ENCODE measurements around the gene SLC35F3. TPM values are rescaled to one million over a fixed set of nuclear protein-coding genes. Genes with fewer than 3 reads are reported as not detected.
A peak's percentile ranks its signal among the peaks of the same experiment; 100 is the strongest.

SLC35F3 gene
- total RNA-seq, 1 experiment from 2014 or later: 22.7 TPM

DNA sequence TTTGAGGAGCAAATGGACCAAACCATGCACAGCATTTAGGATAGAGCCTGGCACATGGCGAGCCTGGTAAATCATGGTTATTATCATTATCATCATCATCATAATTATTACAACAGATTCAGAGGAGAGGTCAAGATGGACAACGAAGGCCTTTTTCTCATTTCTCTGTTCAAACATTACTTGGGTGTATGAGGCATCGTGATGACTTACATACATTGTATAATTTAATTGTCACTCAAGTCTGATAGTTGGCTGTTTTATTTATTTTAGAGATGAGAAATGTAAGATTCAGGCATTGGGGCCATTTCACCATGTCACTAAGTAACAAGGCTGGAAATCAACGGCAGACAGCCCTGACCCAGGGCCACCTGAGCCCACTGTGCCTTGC is 68.1 kb downstream of the SLC35F3 start:
- Histone ChIP-seq H3K27me3 (replicated peaks; ENCODE audit: insufficient read depth, low read depth, low read length, poor library complexity) (peaks cover 1% of the 10 kb centered on the region), H3K4me1 (ENCODE audit: insufficient read depth, low read length, poor library complexity, severe bottlenecking) (no peaks in the 10 kb centered on the region), H3K9me3 (ENCODE audit: low read depth, low read length, poor library complexity, severe bottlenecking) (no peaks in the 10 kb centered on the region), H3K4me3 (ENCODE audit: low read depth, low read length, poor library complexity, severe bottlenecking) (no peak overlapping the region), H3K27ac (ENCODE audit: low read depth, low read length, poor library complexity, severe bottlenecking) (no peak overlapping the region), H3K36me3 (ENCODE audit: insufficient read depth, low read length, poor library complexity, severe bottlenecking) (no peaks in the 10 kb centered on the region)
- no peak for DNase-seq (ENCODE audit: low spot score)
- TF ChIP-seq, protein P1, sequence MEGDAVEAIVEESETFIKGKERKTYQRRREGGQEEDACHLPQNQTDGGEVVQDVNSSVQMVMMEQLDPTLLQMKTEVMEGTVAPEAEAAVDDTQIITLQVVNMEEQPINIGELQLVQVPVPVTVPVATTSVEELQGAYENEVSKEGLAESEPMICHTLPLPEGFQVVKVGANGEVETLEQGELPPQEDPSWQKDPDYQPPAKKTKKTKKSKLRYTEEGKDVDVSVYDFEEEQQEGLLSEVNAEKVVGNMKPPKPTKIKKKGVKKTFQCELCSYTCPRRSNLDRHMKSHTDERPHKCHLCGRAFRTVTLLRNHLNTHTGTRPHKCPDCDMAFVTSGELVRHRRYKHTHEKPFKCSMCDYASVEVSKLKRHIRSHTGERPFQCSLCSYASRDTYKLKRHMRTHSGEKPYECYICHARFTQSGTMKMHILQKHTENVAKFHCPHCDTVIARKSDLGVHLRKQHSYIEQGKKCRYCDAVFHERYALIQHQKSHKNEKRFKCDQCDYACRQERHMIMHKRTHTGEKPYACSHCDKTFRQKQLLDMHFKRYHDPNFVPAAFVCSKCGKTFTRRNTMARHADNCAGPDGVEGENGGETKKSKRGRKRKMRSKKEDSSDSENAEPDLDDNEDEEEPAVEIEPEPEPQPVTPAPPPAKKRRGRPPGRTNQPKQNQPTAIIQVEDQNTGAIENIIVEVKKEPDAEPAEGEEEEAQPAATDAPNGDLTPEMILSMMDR (conservative IDR thresholded peaks at IDR 0.05; ENCODE audit: low read depth, low read length): no peak
- no peak for TF ChIP-seq EZH2 (IDR thresholded peaks at IDR 0.05; ENCODE audit: borderline replicate concordance, low read depth, low read length, poor library complexity, severe bottlenecking)
- BruUV-seq (replicated peaks): no TSS peak
- CTCF ChIA-PET: no interaction called here
- intact Hi-C loops (cut with micrococcal nuclease; ENCODE audit: unreplicated experiment): no loop called here
- POLR2A ChIA-PET (ENCODE audit: low non-redundant PET): no interaction called here

DNA sequence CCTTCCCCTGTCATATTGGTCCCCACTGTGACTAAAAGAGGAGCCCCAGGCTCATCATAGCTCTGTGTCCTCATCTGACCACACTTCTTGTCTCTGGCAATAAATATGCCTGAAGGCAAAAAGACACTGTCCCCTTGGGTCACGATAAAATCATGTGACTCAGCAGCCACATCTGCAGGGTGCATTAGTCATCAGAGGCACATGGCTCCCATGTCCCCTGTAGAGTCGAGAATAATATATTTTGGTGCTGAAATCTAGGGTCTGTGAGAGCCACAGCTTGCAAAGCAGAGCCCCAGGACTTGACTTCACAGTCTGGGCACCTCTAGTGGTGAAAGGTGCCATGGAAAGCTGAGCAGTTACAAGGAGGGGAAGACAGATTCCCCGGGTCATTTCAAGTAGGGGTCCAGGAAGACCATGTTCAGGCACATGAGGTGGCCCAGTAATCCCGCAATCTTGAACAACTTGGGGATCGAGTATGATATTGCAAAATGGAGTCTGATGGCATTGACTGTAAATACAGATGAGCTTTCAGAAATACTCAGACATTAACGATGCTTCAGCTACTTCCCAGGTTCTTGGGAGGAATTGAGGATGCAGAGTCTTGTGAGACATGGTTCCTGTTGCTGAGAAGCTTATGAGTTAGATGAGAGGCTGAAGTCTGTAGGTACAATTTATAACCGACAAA is 68.6 kb downstream of the SLC35F3 start:
- CTCF ChIA-PET: no interaction called here
- TF ChIP-seq EZH2 (IDR thresholded peaks at IDR 0.05; ENCODE audit: borderline replicate concordance, low read depth, low read length, poor library complexity, severe bottlenecking): no peak
- TF ChIP-seq, protein P1 (conservative IDR thresholded peaks at IDR 0.05; ENCODE audit: low read depth, low read length): no peak
- peaks cover 6% of the 10 kb centered on the region for H3K27me3 ChIP-seq (replicated peaks; ENCODE audit: insufficient read depth, low read depth, low read length, poor library complexity)
- intact Hi-C loops (cut with micrococcal nuclease; ENCODE audit: unreplicated experiment): no loop called here
- no peaks in the 10 kb centered on the region for H3K36me3 ChIP-seq (ENCODE audit: insufficient read depth, low read length, poor library complexity, severe bottlenecking)
- no peaks in the 10 kb centered on the region for H3K4me1 ChIP-seq (ENCODE audit: insufficient read depth, low read length, poor library complexity, severe bottlenecking)
- H3K9me3 ChIP-seq (ENCODE audit: low read depth, low read length, poor library complexity, severe bottlenecking): no peaks in the 10 kb centered on the region
- no TSS peak for BruUV-seq (replicated peaks)
- DNase-seq (ENCODE audit: low spot score): peak; percentile 24
- no peak overlapping the region for H3K27ac ChIP-seq (ENCODE audit: low read depth, low read length, poor library complexity, severe bottlenecking)
- POLR2A ChIA-PET (ENCODE audit: low non-redundant PET): no interaction called here
- no peak overlapping the region for H3K4me3 ChIP-seq (ENCODE audit: low read depth, low read length, poor library complexity, severe bottlenecking)

DNA sequence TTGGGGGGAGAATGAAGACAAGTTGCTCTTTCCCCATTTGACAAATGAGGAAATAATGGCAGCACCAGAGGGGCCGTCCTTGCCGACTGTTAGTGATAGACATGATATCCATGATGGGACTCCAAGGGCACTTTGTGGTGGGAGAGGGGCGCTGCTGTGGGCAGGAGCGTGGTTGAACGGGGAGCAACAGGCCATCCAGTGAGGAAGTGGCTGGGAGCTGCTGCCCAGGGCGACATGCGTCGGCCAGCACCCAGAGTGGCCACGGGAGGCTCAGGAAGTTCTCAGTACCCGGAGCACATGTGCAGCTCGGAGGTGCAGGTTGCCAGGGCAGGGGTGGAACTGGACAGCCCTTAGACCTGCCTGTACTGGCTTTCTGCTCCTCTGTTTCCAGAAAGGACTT is 71.0 kb downstream of the SLC35F3 start:
- POLR2A ChIA-PET (ENCODE audit: low non-redundant PET): no interaction called here
- H3K4me3 ChIP-seq (ENCODE audit: low read depth, low read length, poor library complexity, severe bottlenecking): no peak overlapping the region

More for the DNA sequence above, 71.0 kb downstream of the SLC35F3 start:
- TF ChIP-seq, protein P1 (conservative IDR thresholded peaks at IDR 0.05; ENCODE audit: low read depth, low read length): no peak
- no peak for TF ChIP-seq EZH2 (IDR thresholded peaks at IDR 0.05; ENCODE audit: borderline replicate concordance, low read depth, low read length, poor library complexity, severe bottlenecking)
- no peaks in the 10 kb centered on the region for H3K36me3 ChIP-seq (ENCODE audit: insufficient read depth, low read length, poor library complexity, severe bottlenecking)
- BruUV-seq (replicated peaks): no TSS peak
- intact Hi-C loops (cut with micrococcal nuclease; ENCODE audit: unreplicated experiment): no loop called here
- no peak for DNase-seq (ENCODE audit: low spot score)
- no peaks in the 10 kb centered on the region for H3K9me3 ChIP-seq (ENCODE audit: low read depth, low read length, poor library complexity, severe bottlenecking)
- CTCF ChIA-PET: no interaction called here
- H3K27me3 ChIP-seq (replicated peaks; ENCODE audit: insufficient read depth, low read depth, low read length, poor library complexity): peaks cover 8% of the 10 kb centered on the region
- H3K4me1 ChIP-seq (ENCODE audit: insufficient read depth, low read length, poor library complexity, severe bottlenecking): no peaks in the 10 kb centered on the region
- no peak overlapping the region for H3K27ac ChIP-seq (ENCODE audit: low read depth, low read length, poor library complexity, severe bottlenecking)
